GM12891 (cell line): ENCODE measurements around the gene TCERG1L.

ENCODE experiments used
- PAX5 ChIP-seq: IDR thresholded peaks from 2 replicates; pipeline ENCODE4 v1.6.1; 2011; ENCODE audit warnings: low read length, moderate library complexity, mild to moderate bottlenecking; ENCODE audit not compliant: insufficient read depth, severe bottlenecking
- POLR2A ChIP-seq: IDR thresholded peaks from 2 replicates; pipeline ENCODE4 v1.6.1; 2011; ENCODE audit warnings: low read depth, low read length, control low read depth
- POLR2AphosphoS5 ChIP-seq: IDR thresholded peaks from 2 replicates; pipeline ENCODE4 v1.6.1; 2011; ENCODE audit warnings: low read depth, low read length, control low read depth
- POU2F2 ChIP-seq: IDR thresholded peaks from 2 replicates; pipeline ENCODE4 v1.6.1; 2011; ENCODE audit warnings: low read depth, mild to moderate bottlenecking, control low read depth, low read length, moderate library complexity
- SPI1 ChIP-seq: IDR thresholded peaks from 2 replicates; pipeline ENCODE4 v1.6.1; 2011; ENCODE audit warnings: low read depth, low read length, control low read depth
- TAF1 ChIP-seq: IDR thresholded peaks from 2 replicates; pipeline ENCODE4 v1.6.1; 2011; ENCODE audit warnings: low read depth, low read length, control low read depth

- TF ChIP-seq POLR2A (no peak), TAF1 (no peak), POLR2AphosphoS5 (no peak), PAX5 (no peak), SPI1 (no peak), POU2F2 (no peak)
Measured at GRCh38 chr10:131155218-131155875, 156.2 kb downstream of the TCERG1L start.
